Spleen (tissue), 11 donors: ENCODE results near the gene SLAMF1. TPM values are rescaled to one million over a fixed set of nuclear protein-coding genes. Genes with fewer than 3 reads are reported as not detected.

Source experiments
- DNase-seq: peaks from one replicate; pipeline ENCODE4 v3.0.0-alpha.2; 2020
- H3K27ac ChIP-seq, 8 donors: fragments of 200-600 bp; sonication (generic) in 7 of 8; 1 replicate in 4 of 8; 2 replicates in 4 of 8; pipeline versions ENCODE4 v1.5.0 to v1.8.0; 2016 to 2021; ENCODE audit warnings: inconsistent platforms in 4 of 8, mild to moderate bottlenecking in 4 of 8, moderate library complexity in 1 of 8
- H3K27me3 ChIP-seq, 7 donors: fragments of 200-600 bp; sonication (generic) in 6 of 7; replicated peaks in 1 of 7; 1 replicate in 4 of 7; 2 replicates in 3 of 7; pipeline versions ENCODE4 v1.5.0 to v1.8.0; 2016 to 2021; ENCODE audit warnings: inconsistent platforms in 3 of 7, mild to moderate bottlenecking in 1 of 7
- H3K36me3 ChIP-seq, 6 donors: fragments of 200-600 bp; sonication (generic) in 5 of 6; 1 replicate in 4 of 6; 2 replicates in 2 of 6; pipeline versions ENCODE4 v1.5.0 to v1.8.0; 2016 to 2021; ENCODE audit warnings: inconsistent platforms in 2 of 6
- H3K4me1 ChIP-seq, 6 donors: fragments of 200-600 bp; sonication (generic) in 5 of 6; 1 replicate in 3 of 6; 2 replicates in 3 of 6; pipeline versions ENCODE4 v1.5.0 to v1.8.0; 2016 to 2021; ENCODE audit warnings: inconsistent platforms in 3 of 6
- H3K4me3 ChIP-seq, 8 donors: fragments of 200-600 bp; sonication (generic) in 7 of 8; 1 replicate in 4 of 8; 2 replicates in 4 of 8; pipeline versions ENCODE4 v1.5.0 to v1.8.0; 2016 to 2021; ENCODE audit warnings: inconsistent platforms in 4 of 8, mild to moderate bottlenecking in 4 of 8, moderate library complexity in 2 of 8
- H3K9me3 ChIP-seq, 8 donors: fragments of 200-600 bp; sonication (generic) in 7 of 8; 1 replicate in 4 of 8; 2 replicates in 4 of 8; pipeline versions ENCODE4 v1.5.0 to v1.8.0; 2016 to 2021; ENCODE audit warnings: inconsistent platforms in 4 of 8
- POLR2A ChIP-seq, 3 donors: fragments of 450-650 bp; IDR thresholded peaks; one replicate each; pipeline ENCODE4 v1.5.1; 2017; ENCODE audit warnings: antibody characterized with exemption in 3 of 3, mild to moderate bottlenecking in 1 of 3
- POLR2AphosphoS5 ChIP-seq, 3 donors: sonication (generic); formaldehyde crosslinking; IDR thresholded peaks; one replicate each; pipeline ENCODE4 v1.5.1; 2017; ENCODE audit warnings: antibody characterized with exemption in 3 of 3
- WGBS, 5 donors: extraction: QIAGEN DNeasy Blood & Tissue Kit in 3 of 5; methylation state at CpG; one replicate each; pipeline versions ENCODE4 v1.1.5 to v1.1.7; 2013 to 2018; 5-methylcytosine and 5-hydroxymethylcytosine counted together
- intact Hi-C: fragments of 100-400 bp; cut with DNase I; formaldehyde crosslinking; loops from one replicate; pipeline ENCODE4 v1.15.0; 2023; ENCODE audit warnings: low total_unique reads
- polyA plus RNA-seq, 3 donors: library from polyadenylated mRNA; stranded (reverse); fragments of 200-250 nt; gene quantifications; one replicate each; pipeline ENCODE4 v1.2.1, GENCODE V29; 2013
- total RNA-seq, 7 donors: library from RNA; depleted of rRNA in 3 of 7; stranded (reverse); fragments of >200 nt in 3 of 7; fragmentation: NEBNext Ultra II Directional in 4 of 7; extraction: Animal tissue kit (Norgen Biotek cat#: 25700) in 4 of 7; gene quantifications; one replicate each; pipeline versions ENCODE4 v1.1.0 to v1.2.1, GENCODE V29; 2016 to 2021
- TF ChIP-seq, protein P1 (sequence below), 11 experiments: fragments of 200-600 bp in 7 of 11; fragments of 450-650 bp in 4 of 11; sonication (generic) in 4 of 11; IDR thresholded peaks in 8 of 11; conservative IDR thresholded peaks in 3 of 11; 1 replicate in 7 of 11; 2 replicates in 4 of 11; pipeline versions ENCODE4 v1.4.0 to v1.8.0; 2016 to 2021; ENCODE audit warnings: antibody characterized with exemption in 11 of 11, inconsistent platforms in 4 of 11, mild to moderate bottlenecking in 1 of 11
- donor health status: healthy with polysubstance abuse.
- donor health status: DM: no; HTN: no; CAD: no; lungs with moderate emphysema.
- donor health status: DM: no; HTN: no; CAD: no.
- donor health status: Bipolar disorder and iron deficiency.
- donor health status: healthy.
- donor health status: DM: no; HTN: no; CAD: no.
- donor health status: DM: yes; HTN: yes; CAD: no.

Gene SLAMF1
- total and polyA plus RNA-seq, 10 donors = 2.8 to 18.3 (median 10.3) TPM

DNA sequence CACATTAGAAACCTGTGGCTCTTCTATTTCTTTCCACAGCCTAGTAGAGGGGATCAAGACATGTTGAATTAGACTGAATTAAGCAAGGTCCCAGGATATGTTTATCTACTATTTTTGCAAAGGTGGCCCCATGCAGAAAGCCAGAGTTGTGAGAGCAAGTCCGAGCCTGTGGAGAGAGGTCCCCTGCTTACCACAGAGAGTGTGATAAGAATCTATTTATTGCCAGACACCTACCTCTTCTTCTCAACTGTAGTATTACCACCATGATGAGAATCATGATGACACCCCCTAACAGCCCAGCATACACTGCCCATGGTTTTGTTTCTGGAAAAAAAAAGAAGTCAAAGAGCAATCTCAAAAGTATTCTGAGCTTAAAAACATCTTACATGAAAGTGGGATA is 23.0 kb downstream of the SLAMF1 start:
- Histone ChIP-seq H3K4me1 (peaks cover 28 to 97% (median 71%) of the 10 kb centered on the region in 6 donors), H3K27me3 (no peaks in the 10 kb centered on the region), H3K4me3 (no peak overlapping the region), H3K27ac (peak overlapping the region in 5 of 8 donors; percentile 18 to 79 (median 37)), H3K9me3 (no peaks in the 10 kb centered on the region), H3K36me3 (peaks cover 0 to 6% (median 0%) of the 10 kb centered on the region in 6 donors)
- WGBS, 5 donors = 43 to 81% (median 55%) methylated on average over 1 of the region's 1 CpG
- intact Hi-C loops = no loop called here
- DNase-seq = no peak
- TF ChIP-seq POLR2AphosphoS5 (IDR thresholded peaks at IDR 0.05) = no peak

DNA sequence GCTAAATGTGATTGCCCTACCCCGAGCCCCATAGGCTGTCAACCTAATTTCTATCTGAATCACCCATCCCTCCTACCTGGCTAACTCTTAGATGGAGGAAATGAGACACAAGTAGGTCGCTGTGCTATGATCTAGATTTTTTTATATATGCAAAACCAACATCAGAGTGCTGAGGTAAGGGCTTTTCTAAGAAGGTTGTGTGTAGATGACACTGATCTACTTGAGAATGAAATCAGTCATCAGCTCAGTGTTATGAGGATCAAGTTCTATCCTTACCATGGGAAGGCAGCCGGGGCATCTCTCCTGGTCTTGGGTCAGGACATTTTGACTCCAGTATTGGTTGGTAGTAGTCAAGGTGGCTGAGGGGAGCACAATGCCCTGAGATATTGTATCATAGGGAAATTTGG is 23.6 kb downstream of the SLAMF1 start:
- TF ChIP-seq, protein P1, sequence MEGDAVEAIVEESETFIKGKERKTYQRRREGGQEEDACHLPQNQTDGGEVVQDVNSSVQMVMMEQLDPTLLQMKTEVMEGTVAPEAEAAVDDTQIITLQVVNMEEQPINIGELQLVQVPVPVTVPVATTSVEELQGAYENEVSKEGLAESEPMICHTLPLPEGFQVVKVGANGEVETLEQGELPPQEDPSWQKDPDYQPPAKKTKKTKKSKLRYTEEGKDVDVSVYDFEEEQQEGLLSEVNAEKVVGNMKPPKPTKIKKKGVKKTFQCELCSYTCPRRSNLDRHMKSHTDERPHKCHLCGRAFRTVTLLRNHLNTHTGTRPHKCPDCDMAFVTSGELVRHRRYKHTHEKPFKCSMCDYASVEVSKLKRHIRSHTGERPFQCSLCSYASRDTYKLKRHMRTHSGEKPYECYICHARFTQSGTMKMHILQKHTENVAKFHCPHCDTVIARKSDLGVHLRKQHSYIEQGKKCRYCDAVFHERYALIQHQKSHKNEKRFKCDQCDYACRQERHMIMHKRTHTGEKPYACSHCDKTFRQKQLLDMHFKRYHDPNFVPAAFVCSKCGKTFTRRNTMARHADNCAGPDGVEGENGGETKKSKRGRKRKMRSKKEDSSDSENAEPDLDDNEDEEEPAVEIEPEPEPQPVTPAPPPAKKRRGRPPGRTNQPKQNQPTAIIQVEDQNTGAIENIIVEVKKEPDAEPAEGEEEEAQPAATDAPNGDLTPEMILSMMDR (IDR thresholded peaks at IDR 0.05 in 8 of 11, conservative IDR thresholded peaks at IDR 0.05 in 3 of 11) = no peak
- no peak for TF ChIP-seq POLR2A (IDR thresholded peaks at IDR 0.05)
- no peak for TF ChIP-seq POLR2AphosphoS5 (IDR thresholded peaks at IDR 0.05)
- 54 to 80% (median 74%) methylated on average over 3 of the region's 3 CpGs for WGBS, 5 donors
- Histone ChIP-seq H3K4me3 (no peak overlapping the region), H3K4me1 (peaks cover 24 to 97% (median 65%) of the 10 kb centered on the region in 6 donors), H3K9me3 (no peaks in the 10 kb centered on the region), H3K36me3 (peaks cover 0 to 7% (median 0%) of the 10 kb centered on the region in 6 donors), H3K27ac (peak overlapping the region in 5 of 8 donors; percentile 5 to 79 (median 37)), H3K27me3 (no peaks in the 10 kb centered on the region)
- DNase-seq = no peak
- intact Hi-C loops = no loop called here

DNA sequence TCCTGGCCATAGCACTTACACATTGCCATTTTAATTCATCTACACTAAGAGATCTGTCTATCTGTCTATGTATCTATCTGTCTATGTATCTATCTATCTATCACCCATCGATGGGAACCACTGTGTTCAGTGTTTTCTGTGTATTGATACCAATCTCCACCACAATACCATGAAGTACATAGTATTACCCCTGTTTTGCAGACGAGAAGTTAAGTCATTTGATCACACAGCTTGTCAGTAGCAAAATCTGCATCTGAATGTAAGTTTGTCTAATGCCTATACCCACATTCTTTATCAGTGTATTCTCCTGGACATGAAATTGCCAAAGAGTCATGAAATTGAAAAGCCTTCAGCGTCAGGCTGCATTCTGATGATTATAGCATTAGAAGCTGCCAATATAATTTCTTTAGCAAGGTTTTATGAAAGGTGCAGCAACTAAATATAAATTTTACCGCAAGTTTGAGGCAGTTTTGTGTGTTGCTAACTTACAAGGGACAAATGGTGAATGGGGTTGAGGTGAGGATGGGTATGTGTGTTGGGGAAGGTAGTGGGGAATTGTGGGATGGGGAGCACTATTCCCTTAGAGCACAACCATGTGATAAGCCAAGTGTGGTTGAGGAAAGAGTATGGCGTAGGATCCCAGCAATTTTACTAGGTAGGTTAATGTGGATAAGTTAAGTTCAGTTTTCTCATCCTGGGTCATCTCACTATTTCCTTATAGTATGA is 24.2 kb downstream of the SLAMF1 start:
- Histone ChIP-seq H3K4me3 (no peak overlapping the region), H3K27ac (peak overlapping the region in 3 of 8 donors; percentile 28 to 79 (median 76)), H3K9me3 (no peaks in the 10 kb centered on the region), H3K4me1 (peaks cover 24 to 94% (median 64%) of the 10 kb centered on the region in 6 donors), H3K27me3 (no peaks in the 10 kb centered on the region), H3K36me3 (peaks cover 0 to 7% (median 0%) of the 10 kb centered on the region in 6 donors)
- DNase-seq = no peak
- TF ChIP-seq POLR2A (IDR thresholded peaks at IDR 0.05) = no peak
- TF ChIP-seq, protein P1 (IDR thresholded peaks at IDR 0.05 in 8 of 11, conservative IDR thresholded peaks at IDR 0.05 in 3 of 11) = no peak
- no peak for TF ChIP-seq POLR2AphosphoS5 (IDR thresholded peaks at IDR 0.05)
- WGBS, 5 donors = 88 to 94% (median 91%) methylated on average over 5 of the region's 5 CpGs
- intact Hi-C loops = no loop called here

DNA sequence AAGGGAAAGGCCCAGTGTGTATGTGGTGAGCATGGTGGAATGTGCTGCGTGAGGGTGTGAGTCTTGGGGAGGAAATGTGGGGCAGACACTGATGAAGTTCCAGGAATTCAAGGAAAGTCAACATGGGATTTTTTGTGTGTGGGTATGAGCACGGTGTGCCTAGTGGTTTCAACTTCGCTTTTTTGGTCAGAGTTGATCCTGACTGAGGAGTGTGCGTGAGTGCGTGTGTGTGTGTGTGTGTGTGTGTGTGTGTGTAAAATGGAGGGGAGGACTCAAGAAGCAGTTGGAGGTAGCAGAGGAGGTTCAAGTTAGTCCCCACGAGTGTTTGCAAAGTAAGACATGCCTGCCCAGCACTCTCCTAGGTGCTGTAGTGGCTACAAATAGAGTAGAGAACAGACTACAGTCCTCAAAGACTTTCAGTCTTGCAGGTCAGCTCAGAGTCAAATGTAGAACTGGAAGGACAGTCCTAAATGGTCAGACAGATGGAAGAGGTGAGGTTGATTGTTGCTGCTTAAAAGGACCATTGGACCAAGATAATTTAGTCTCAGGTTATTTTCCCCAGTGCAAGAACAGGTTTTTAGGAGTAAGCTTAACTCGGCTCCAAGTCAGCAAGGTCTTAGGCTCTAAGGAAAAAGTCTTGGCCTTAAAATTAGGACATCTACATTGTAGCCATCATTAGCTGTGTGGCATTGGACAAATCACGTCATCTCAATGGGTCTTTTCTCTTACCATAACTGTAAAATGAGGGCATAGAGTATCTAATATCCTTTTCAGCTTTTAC is 25.0 kb downstream of the SLAMF1 start:
- H3K36me3 ChIP-seq = peaks cover 0 to 7% (median 0%) of the 10 kb centered on the region in 6 donors
- H3K4me1 ChIP-seq = peaks cover 22 to 89% (median 58%) of the 10 kb centered on the region in 6 donors

More for the DNA sequence above, 25.0 kb downstream of the SLAMF1 start:
- H3K9me3 ChIP-seq = no peaks in the 10 kb centered on the region
- H3K27ac ChIP-seq = peak overlapping the region in 3 of 8 donors; percentile 4 to 79 (median 76)
- 55 to 63% (median 58%) methylated on average over 8 of the region's 8 CpGs for WGBS, 5 donors
- intact Hi-C loops = no loop called here
- no peaks in the 10 kb centered on the region for H3K27me3 ChIP-seq
- H3K4me3 ChIP-seq = no peak overlapping the region
- TF ChIP-seq, protein P1 (IDR thresholded peaks at IDR 0.05 in 8 of 11, conservative IDR thresholded peaks at IDR 0.05 in 3 of 11) = no peak
- TF ChIP-seq POLR2AphosphoS5 (IDR thresholded peaks at IDR 0.05) = no peak
- TF ChIP-seq POLR2A (IDR thresholded peaks at IDR 0.05) = no peak
- no peak for DNase-seq
